Measurements from ENCODE around the gene DNMBP. TPM values are rescaled to one million over a fixed set of nuclear protein-coding genes. Genes with fewer than 3 reads are reported as not detected.

The DNMBP gene, protein sequence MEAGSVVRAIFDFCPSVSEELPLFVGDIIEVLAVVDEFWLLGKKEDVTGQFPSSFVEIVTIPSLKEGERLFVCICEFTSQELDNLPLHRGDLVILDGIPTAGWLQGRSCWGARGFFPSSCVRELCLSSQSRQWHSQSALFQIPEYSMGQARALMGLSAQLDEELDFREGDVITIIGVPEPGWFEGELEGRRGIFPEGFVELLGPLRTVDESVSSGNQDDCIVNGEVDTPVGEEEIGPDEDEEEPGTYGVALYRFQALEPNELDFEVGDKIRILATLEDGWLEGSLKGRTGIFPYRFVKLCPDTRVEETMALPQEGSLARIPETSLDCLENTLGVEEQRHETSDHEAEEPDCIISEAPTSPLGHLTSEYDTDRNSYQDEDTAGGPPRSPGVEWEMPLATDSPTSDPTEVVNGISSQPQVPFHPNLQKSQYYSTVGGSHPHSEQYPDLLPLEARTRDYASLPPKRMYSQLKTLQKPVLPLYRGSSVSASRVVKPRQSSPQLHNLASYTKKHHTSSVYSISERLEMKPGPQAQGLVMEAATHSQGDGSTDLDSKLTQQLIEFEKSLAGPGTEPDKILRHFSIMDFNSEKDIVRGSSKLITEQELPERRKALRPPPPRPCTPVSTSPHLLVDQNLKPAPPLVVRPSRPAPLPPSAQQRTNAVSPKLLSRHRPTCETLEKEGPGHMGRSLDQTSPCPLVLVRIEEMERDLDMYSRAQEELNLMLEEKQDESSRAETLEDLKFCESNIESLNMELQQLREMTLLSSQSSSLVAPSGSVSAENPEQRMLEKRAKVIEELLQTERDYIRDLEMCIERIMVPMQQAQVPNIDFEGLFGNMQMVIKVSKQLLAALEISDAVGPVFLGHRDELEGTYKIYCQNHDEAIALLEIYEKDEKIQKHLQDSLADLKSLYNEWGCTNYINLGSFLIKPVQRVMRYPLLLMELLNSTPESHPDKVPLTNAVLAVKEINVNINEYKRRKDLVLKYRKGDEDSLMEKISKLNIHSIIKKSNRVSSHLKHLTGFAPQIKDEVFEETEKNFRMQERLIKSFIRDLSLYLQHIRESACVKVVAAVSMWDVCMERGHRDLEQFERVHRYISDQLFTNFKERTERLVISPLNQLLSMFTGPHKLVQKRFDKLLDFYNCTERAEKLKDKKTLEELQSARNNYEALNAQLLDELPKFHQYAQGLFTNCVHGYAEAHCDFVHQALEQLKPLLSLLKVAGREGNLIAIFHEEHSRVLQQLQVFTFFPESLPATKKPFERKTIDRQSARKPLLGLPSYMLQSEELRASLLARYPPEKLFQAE (N-terminal part only)
- total RNA-seq: 13.1 and 22.9 TPM in 2 replicates
- polyA plus RNA-seq: 13.6 and 21.9 TPM in 2 replicates

DNA sequence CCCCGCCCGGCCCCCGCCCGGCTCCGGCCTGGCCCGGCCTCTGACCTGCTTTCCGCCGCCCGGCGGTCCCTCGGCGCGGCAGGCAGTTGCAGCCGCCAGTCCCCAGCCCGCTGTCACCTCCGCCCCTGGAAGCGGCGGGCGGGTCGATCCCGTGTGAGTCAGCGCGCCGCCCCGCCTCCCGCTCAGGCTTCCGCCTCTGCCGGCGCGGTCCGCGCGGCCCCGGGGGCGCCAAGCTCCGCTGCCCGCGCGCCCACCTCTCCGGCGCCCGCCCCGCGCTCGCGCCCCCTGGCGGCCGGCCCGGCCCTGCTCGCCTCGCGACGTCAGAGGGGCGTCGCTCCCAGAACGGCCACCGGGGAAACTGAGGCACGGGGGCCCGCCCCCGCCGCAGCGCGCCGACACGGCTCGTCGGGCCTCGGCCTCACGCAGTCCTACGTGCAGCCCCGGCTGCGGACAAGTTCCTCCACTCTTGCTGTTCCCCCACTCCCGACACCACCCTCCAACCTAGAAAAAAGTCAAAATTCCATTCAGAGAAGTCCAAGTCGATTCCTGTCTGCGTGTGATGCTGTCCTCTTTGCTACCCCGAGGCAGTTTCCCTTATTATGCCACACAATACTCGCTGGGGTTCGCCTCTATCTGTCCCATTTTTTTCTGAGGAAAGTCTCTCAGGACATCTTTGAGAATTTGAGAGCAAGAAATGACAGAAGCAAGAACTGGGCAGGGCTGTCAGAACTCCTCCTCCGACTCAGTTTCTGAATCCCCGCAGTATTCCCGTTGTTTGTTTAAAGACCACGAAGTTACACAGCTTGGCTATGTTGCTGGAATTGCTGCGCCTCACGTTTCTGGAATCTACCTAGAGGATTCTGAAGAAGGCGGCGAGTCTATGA, at the start of gene DNMBP:
TSS of gene DNMBP (minus strand) at position 155 of the 884 bp plus-strand sequence. CDS start 37,823 bp downstream, outside the sequence.
- peak; percentile 88 to 96 for DNase-seq (ENCODE audit: low read depth in 1 of 2, low spot score in 1 of 2)
- H3K9me3 ChIP-seq (ENCODE audit: low read depth): no peaks in the 10 kb centered on the region
- H3K4me1 ChIP-seq (ENCODE audit: low read depth): peaks cover 7% of the 10 kb centered on the region
- H3K27ac ChIP-seq: peak within 1 kb of the TSS; percentile 57
- no peaks in the 10 kb centered on the region for H3K36me3 ChIP-seq
- peak within 1 kb of the TSS; percentile 75 for H3K4me3 ChIP-seq
- TF ChIP-seq, protein P1, sequence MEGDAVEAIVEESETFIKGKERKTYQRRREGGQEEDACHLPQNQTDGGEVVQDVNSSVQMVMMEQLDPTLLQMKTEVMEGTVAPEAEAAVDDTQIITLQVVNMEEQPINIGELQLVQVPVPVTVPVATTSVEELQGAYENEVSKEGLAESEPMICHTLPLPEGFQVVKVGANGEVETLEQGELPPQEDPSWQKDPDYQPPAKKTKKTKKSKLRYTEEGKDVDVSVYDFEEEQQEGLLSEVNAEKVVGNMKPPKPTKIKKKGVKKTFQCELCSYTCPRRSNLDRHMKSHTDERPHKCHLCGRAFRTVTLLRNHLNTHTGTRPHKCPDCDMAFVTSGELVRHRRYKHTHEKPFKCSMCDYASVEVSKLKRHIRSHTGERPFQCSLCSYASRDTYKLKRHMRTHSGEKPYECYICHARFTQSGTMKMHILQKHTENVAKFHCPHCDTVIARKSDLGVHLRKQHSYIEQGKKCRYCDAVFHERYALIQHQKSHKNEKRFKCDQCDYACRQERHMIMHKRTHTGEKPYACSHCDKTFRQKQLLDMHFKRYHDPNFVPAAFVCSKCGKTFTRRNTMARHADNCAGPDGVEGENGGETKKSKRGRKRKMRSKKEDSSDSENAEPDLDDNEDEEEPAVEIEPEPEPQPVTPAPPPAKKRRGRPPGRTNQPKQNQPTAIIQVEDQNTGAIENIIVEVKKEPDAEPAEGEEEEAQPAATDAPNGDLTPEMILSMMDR (IDR thresholded peaks at IDR 0.05; ENCODE audit: low read depth, low read length): peak; percentile 43
- H3K27me3 ChIP-seq: no peaks in the 10 kb centered on the region

DNA sequence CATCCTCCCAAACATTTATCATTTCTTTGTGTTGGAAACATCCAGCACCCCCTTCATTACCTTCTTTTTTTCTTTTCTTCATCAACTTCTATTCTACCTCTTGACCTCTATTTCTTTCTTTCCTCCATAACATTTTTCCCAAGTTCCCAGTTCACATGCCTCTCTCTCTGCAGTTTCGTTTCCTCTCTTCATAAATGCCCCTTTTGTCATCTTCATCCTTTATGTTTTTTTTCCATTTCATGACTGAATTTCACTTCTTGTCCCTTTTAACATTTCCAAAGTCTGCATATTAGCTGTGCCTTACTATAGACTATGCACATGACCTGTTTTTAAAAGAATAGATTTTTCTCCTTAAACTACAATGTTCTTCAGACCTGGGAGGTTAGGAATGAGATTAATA, 48.2 kb upstream of the DNMBP start:
- Histone ChIP-seq H3K9me3 (ENCODE audit: low read depth) (no peaks in the 10 kb centered on the region), H3K4me1 (ENCODE audit: low read depth) (no peaks in the 10 kb centered on the region), H3K4me3 (no peak overlapping the region), H3K36me3 (no peaks in the 10 kb centered on the region), H3K27ac (no peak overlapping the region), H3K27me3 (no peaks in the 10 kb centered on the region)
- no peak for DNase-seq (ENCODE audit: low read depth in 1 of 2, low spot score in 1 of 2)
- TF ChIP-seq, protein P1 (IDR thresholded peaks at IDR 0.05; ENCODE audit: low read depth, low read length): no peak

DNA sequence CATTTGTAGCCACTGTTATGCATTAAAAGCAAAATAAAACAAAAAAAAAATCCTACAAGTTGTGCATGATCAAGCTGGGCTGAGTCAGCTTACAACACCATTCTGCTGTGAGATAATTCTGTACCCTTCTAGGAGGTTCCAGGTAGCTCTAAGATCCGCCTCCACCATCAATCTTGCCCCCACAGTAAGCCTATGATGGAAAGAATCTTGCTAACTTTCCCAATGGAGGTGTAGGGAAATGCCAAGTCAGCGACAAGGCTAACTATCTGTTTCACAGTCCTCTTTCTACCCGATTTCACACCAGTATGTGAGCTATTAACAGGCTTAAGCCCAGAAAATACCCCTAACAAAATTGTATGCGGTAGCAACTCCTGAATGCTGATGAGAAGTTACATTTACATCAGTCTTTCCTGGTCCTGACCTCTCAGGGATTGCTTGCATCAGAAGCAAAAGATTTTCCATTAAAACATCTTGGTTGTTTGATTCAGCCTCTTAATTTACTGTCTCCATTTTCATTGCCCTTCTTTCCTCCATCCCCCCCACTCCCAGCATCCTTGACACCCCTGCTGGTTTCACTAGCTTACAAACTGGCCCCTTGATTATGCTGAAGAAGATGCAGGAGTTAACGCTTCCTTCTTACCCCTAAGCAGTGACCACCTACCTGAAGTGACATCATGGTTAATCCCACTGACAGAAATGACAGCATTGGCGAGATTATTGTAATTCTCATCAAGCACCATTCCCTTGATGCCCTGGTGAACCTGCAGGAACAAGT, 44.1 kb upstream of the DNMBP start:
- no peaks in the 10 kb centered on the region for H3K4me1 ChIP-seq (ENCODE audit: low read depth)
- no peaks in the 10 kb centered on the region for H3K27me3 ChIP-seq
- no peaks in the 10 kb centered on the region for H3K36me3 ChIP-seq
- no peak overlapping the region for H3K27ac ChIP-seq
- no peak for DNase-seq (ENCODE audit: low read depth in 1 of 2, low spot score in 1 of 2)
- TF ChIP-seq, protein P1 (IDR thresholded peaks at IDR 0.05; ENCODE audit: low read depth, low read length): no peak
- no peaks in the 10 kb centered on the region for H3K9me3 ChIP-seq (ENCODE audit: low read depth)
- H3K4me3 ChIP-seq: no peak overlapping the region

DNA sequence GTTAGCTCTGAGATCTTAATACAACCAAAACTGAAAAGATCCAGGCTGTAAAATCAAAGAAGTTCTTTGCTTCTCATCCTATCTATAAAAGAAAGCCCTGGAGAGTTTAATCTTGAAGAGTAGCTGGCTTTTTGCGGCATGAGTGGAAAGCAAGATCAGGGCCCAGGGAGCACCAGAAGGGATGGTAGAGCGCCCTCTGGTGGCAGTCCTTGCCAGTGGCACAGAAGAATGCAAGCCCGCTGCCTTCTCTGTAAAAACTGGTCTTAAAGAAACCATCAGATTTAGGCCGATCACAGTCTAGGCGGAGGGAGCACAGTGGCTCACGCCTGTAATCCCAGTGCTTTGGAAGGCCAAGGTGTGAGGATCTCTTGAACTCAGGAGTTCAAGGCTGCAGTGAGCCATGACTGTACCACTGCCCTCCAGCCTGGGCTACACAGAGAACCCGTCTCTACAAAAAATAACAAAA, 36.3 kb upstream of the DNMBP start:
- Histone ChIP-seq H3K27ac (no peak overlapping the region), H3K4me1 (ENCODE audit: low read depth) (no peaks in the 10 kb centered on the region), H3K36me3 (no peaks in the 10 kb centered on the region), H3K9me3 (ENCODE audit: low read depth) (no peaks in the 10 kb centered on the region), H3K27me3 (no peaks in the 10 kb centered on the region), H3K4me3 (no peak overlapping the region)
- peak; percentile 91 to 92 for DNase-seq (ENCODE audit: low read depth in 1 of 2, low spot score in 1 of 2)
- TF ChIP-seq, protein P1 (IDR thresholded peaks at IDR 0.05; ENCODE audit: low read depth, low read length): peak; percentile 95

All from cardiac muscle cell (in vitro differentiated cells and primary cell).